ENCODE measurements around the gene GPR55. TPM values are rescaled to one million over a fixed set of nuclear protein-coding genes. Genes with fewer than 3 reads are reported as not detected.

The GPR55 gene
- total and polyA plus RNA-seq, 2 of the 8 experiments (the other 6 are each of a cell fraction or from before 2014, with no cell fraction given) = not detected

DNA sequence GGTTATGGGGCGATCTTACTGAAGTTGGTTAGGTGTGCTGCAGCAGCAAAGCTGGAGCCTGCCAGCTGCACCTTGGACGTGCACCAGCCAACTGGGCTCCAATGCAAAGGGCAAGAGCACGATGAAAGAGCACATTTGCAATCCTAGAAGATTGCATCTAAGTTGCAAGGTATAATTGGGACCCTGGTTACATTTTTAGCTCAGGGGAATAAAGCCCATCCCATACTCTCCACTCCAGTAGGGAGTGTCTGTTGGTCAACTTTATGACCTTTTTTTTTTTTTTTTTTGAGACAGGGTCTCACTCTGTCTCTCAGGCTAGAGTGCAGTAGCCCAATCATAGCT is 22.2 kb upstream of the GPR55 start:
- Histone ChIP-seq H2BK5ac (ENCODE audit: low read depth, low read length) (no peak overlapping the region), H3K36me3 (ENCODE audit: control insufficient read depth in 2 of 4, insufficient read depth in 4 of 4, low read length in 3 of 4) (no peaks in the 10 kb centered on the region), H4K5ac (ENCODE audit: insufficient read length, low read depth, low read length) (no peak overlapping the region), H3K27me3 (replicated peaks in 1 of 4; ENCODE audit: control insufficient read depth in 3 of 4, extremely low read depth in 1 of 4, insufficient read depth in 3 of 4, low read length in 3 of 4) (no peaks in the 10 kb centered on the region), H3K9me3 (ENCODE audit: insufficient read depth in 2 of 2, low read depth in 1 of 2, low read length in 1 of 2) (no peaks in the 10 kb centered on the region), H3K27ac (ENCODE audit: low read depth, low read length) (no peak overlapping the region), H2BK120ac (replicated peaks; ENCODE audit: low read depth, low read length) (no peak overlapping the region), H2AK5ac (ENCODE audit: low read depth, low read length) (no peak overlapping the region), H4K91ac (replicated peaks; ENCODE audit: insufficient read length, low read length) (no peak overlapping the region), H2BK20ac (ENCODE audit: low read length) (no peak overlapping the region), H3K79me2 (ENCODE audit: control insufficient read depth in 1 of 2, insufficient read depth in 2 of 2, low read length in 2 of 2) (no peaks in the 10 kb centered on the region), H3K56ac (replicated peaks; ENCODE audit: insufficient read length, low read depth, low read length) (no peak overlapping the region), H4K20me1 (replicated peaks in 1 of 2; ENCODE audit: control insufficient read depth in 1 of 2, insufficient read depth in 2 of 2, low read length in 2 of 2) (no peaks in the 10 kb centered on the region), H4K8ac (ENCODE audit: extremely low read depth, insufficient read depth, low read length) (no peak overlapping the region), H3K14ac (ENCODE audit: insufficient read length) (no peak overlapping the region), H2BK15ac (ENCODE audit: low read length) (no peak overlapping the region), H3K79me1 (ENCODE audit: low read depth, low read length) (no peaks in the 10 kb centered on the region), H3K23ac (ENCODE audit: insufficient read length) (no peak overlapping the region), H2BK12ac (ENCODE audit: low read depth, low read length) (no peak overlapping the region), H3K23me2 (ENCODE audit: low read depth, low read length) (no peaks in the 10 kb centered on the region), H3K9ac (replicated peaks in 1 of 4; ENCODE audit: extremely low read depth in 1 of 4, low read depth in 3 of 4, low read length in 3 of 4) (no peak overlapping the region), H2AFZ (ENCODE audit: low read length) (no peak overlapping the region), H3K4ac (replicated peaks; ENCODE audit: insufficient read length, low read depth, low read length) (no peak overlapping the region), H3K4me2 (ENCODE audit: insufficient read depth in 1 of 2, low read depth in 2 of 2, low read length in 2 of 2) (no peak overlapping the region), H3K4me1 (replicated peaks in 1 of 4; ENCODE audit: control insufficient read depth in 3 of 4, insufficient read depth in 4 of 4, low read length in 3 of 4) (no peaks in the 10 kb centered on the region; a peak in 1 of 7 replicates), H3K4me3 (ENCODE audit: extremely low read depth in 1 of 4, insufficient read depth in 2 of 4, low read depth in 3 of 4, low read length in 4 of 4) (no peak overlapping the region), H3K18ac (ENCODE audit: extremely low read depth, low read length) (no peak overlapping the region)
- DNase-seq (ENCODE audit: low read depth in 1 of 2, low spot score in 2 of 2) (no peak), FAIRE-seq (no peak)
- ChIA-PET CTCF (ENCODE audit: partially characterized antibody) (interaction anchor here (0.7 to 2.8 kb wide), 14 partner anchors 9 to 105 kb away, joined by 3 to 12 read pairs (median 3); no protein-coding TSS in a partner anchor), POLR2A (ENCODE audit: partially characterized antibody) (interaction anchor here (0.7 to 1.0 kb wide), 2 partner anchors 10 to 125 kb away, joined by 3 to 5 read pairs; no protein-coding TSS in a partner anchor)
- WGBS, 2 experiments (ENCODE audit: extremely low coverage in 1 of 2, insufficient coverage in 1 of 2, insufficient read length in 1 of 2, insufficient replicate concordance in 2 of 2, low coverage in 1 of 2, low lambda C conversion rate in 2 of 2, missing lambda C conversion rate in 1 of 2) = 93% methylated on average over 3 of the region's 3 CpGs; no CpG with 5 or more reads in 1 of the 2 experiments
- TF ChIP-seq BCL11A (IDR thresholded peaks at IDR 0.05; ENCODE audit: low read depth in 2 of 2, low read length in 2 of 2) (no peak), KDM4A (IDR thresholded peaks at IDR 0.05; ENCODE audit: low read depth, low read length, severe bottlenecking) (no peak), BRCA1 (IDR thresholded peaks at IDR 0.05; ENCODE audit: low read depth, low read length) (no peak), SP1 (IDR thresholded peaks at IDR 0.05; ENCODE audit: low read depth, low read length) (no peak), SIRT6 (IDR thresholded peaks at IDR 0.05; ENCODE audit: low read length) (no peak), RNF2 (IDR thresholded peaks at IDR 0.05; ENCODE audit: borderline replicate concordance, low read depth, low read length, missing control alignments, poor library complexity, severe bottlenecking) (no peak), EP300 (IDR thresholded peaks at IDR 0.05; ENCODE audit: borderline replicate concordance in 1 of 2, low read depth in 2 of 2, low read length in 2 of 2) (no peak), CEBPB (IDR thresholded peaks at IDR 0.05; ENCODE audit: low read depth, low read length) (no peak), CHD2 (IDR thresholded peaks at IDR 0.05; ENCODE audit: low read length) (no peak), RAD21 (IDR thresholded peaks at IDR 0.05 in 1 of 2, conservative IDR thresholded peaks at IDR 0.05 in 1 of 2; ENCODE audit: low read depth in 2 of 2, low read length in 2 of 2) (no peak)

All from H1 (cell line).